Testis (tissue), 2 donors: ENCODE data around the gene DPP6.

ENCODE experiments used
- CTCF ChIP-seq, 3 experiments: fragments of 450-650 bp in 2 of 3; fragments of 200-600 bp in 1 of 3; sonication (generic) in 1 of 3; IDR thresholded peaks; one replicate each; pipeline ENCODE4 v1.5.1; 2016 to 2019; ENCODE audit warnings: antibody characterized with exemption in 3 of 3, mild to moderate bottlenecking in 2 of 3, moderate library complexity in 1 of 3
- POLR2A ChIP-seq: fragments of 450-650 bp; IDR thresholded peaks from one replicate; pipeline ENCODE4 v1.6.1; 2017; ENCODE audit warnings: antibody characterized with exemption, mild to moderate bottlenecking, moderate library complexity

GRCh38 chr7:154576604-154577003, 524.4 kb downstream of the DPP6 start:
- no peak for TF ChIP-seq CTCF (IDR thresholded peaks at IDR 0.05)
- no peak for TF ChIP-seq POLR2A
